CD14-positive monocyte (primary cell): ENCODE data around the gene GLI3. TPM values are rescaled to one million over a fixed set of nuclear protein-coding genes. Genes with fewer than 3 reads are reported as not detected.

Experiments
- DNase-seq, 3 donors: peaks; one replicate each; pipeline ENCODE4 v3.0.0-alpha.2; 2011 to 2022
- H2AFZ ChIP-seq: 2 replicates; pipeline ENCODE4 v1.6.0; 2012; ENCODE audit warnings: mild to moderate bottlenecking, low read depth, low read length, inconsistent platforms; ENCODE audit not compliant: insufficient read depth, poor library complexity, severe bottlenecking
- H3K27ac ChIP-seq, 2 donors: 1 replicate in 1 of 2; 2 replicates in 1 of 2; pipeline ENCODE4 v1.5.1; 2012 to 2013; ENCODE audit warnings: low read length in 2 of 2, control low read depth in 1 of 2, inconsistent platforms in 1 of 2, low read depth in 1 of 2, mild to moderate bottlenecking in 1 of 2
- H3K27me3 ChIP-seq, 2 donors: one replicate each; pipeline versions ENCODE4 v1.6.0 to v1.6.1; 2011 to 2013; ENCODE audit warnings: low read length in 2 of 2; ENCODE audit not compliant: control insufficient read depth in 2 of 2, insufficient read depth in 2 of 2
- H3K36me3 ChIP-seq, 2 donors: replicated peaks in 1 of 2; 1 replicate in 1 of 2; 2 replicates in 1 of 2; pipeline versions ENCODE4 v1.5.1 to v1.6.1; 2012 to 2013; ENCODE audit warnings: low read length in 2 of 2, control low read depth in 1 of 2, inconsistent platforms in 1 of 2, mild to moderate bottlenecking in 1 of 2; ENCODE audit not compliant: insufficient read depth in 2 of 2, control insufficient read depth in 1 of 2
- H3K4me1 ChIP-seq, 2 donors: 1 replicate in 1 of 2; 2 replicates in 1 of 2; pipeline versions ENCODE4 v1.5.1 to v1.6.1; 2012 to 2013; ENCODE audit warnings: low read length in 2 of 2, control low read depth in 1 of 2, inconsistent platforms in 1 of 2, mild to moderate bottlenecking in 1 of 2, moderate library complexity in 1 of 2; ENCODE audit not compliant: insufficient read depth in 2 of 2, control insufficient read depth in 1 of 2
- H3K4me2 ChIP-seq: replicated peaks from 2 replicates; pipeline ENCODE3; 2012; ENCODE audit warnings: low read length, moderate library complexity, mild to moderate bottlenecking; ENCODE audit not compliant: poor library complexity, severe bottlenecking; ENCODE audit errors: extremely low read depth
- H3K4me3 ChIP-seq, 3 experiments: fragments of 200-600 bp in 1 of 3; sonication (generic) in 1 of 3; replicated peaks in 1 of 3; 1 replicate in 2 of 3; 2 replicates in 1 of 3; pipeline ENCODE4 v1.5.1; 2011 to 2013; ENCODE audit warnings: low read length in 3 of 3, mild to moderate bottlenecking in 3 of 3, control low read depth in 2 of 3, low read depth in 2 of 3, inconsistent platforms in 1 of 3, moderate library complexity in 1 of 3
- H3K79me2 ChIP-seq: 2 replicates; pipeline ENCODE4 v1.6.0; 2012; ENCODE audit warnings: mild to moderate bottlenecking, control low read depth, inconsistent platforms, low read length, moderate library complexity; ENCODE audit not compliant: insufficient read depth
- H3K9ac ChIP-seq: 2 replicates; pipeline ENCODE4 v1.6.0; 2017; ENCODE audit warnings: low read length, mild to moderate bottlenecking; ENCODE audit not compliant: insufficient read depth, poor library complexity, severe bottlenecking
- H3K9me3 ChIP-seq, 2 donors: replicated peaks in 1 of 2; 1 replicate in 1 of 2; 2 replicates in 1 of 2; pipeline versions ENCODE4 v1.5.1 to v1.6.1; 2012 to 2013; ENCODE audit warnings: low read length in 2 of 2, control low read depth in 1 of 2; ENCODE audit not compliant: control insufficient read depth in 1 of 2, insufficient read depth in 1 of 2
- H4K20me1 ChIP-seq: 2 replicates; pipeline ENCODE4 v1.6.0; 2012; ENCODE audit warnings: mild to moderate bottlenecking, low read length, control low read depth, moderate library complexity; ENCODE audit not compliant: insufficient read depth
- H3K27ac Mint-ChIP-seq, 7 donors: one replicate each; pipeline ENCODE4 v1.8.0; 2020; ENCODE audit warnings: mild to moderate bottlenecking in 7 of 7, mixed read lengths in 7 of 7, moderate library complexity in 6 of 7, inconsistent platforms in 2 of 7
- H3K27me3 Mint-ChIP-seq, 3 donors: one replicate each; pipeline ENCODE4 v1.8.0; 2021 to 2022; ENCODE audit warnings: low read depth in 3 of 3, mild to moderate bottlenecking in 3 of 3, mixed read lengths in 3 of 3, moderate library complexity in 3 of 3, inconsistent platforms in 1 of 3
- H3K36me3 Mint-ChIP-seq, 2 donors: one replicate each; pipeline ENCODE4 v1.8.0; 2020; ENCODE audit warnings: mixed read lengths in 2 of 2, inconsistent platforms in 1 of 2, mild to moderate bottlenecking in 1 of 2
- H3K4me1 Mint-ChIP-seq: one replicate; pipeline ENCODE4 v1.8.0; 2020; ENCODE audit warnings: mild to moderate bottlenecking, mixed read lengths
- H3K4me3 Mint-ChIP-seq, 2 donors: one replicate each; pipeline ENCODE4 v1.8.0; 2020; ENCODE audit warnings: mild to moderate bottlenecking in 2 of 2, mixed read lengths in 2 of 2, moderate library complexity in 1 of 2
- H3K9me3 Mint-ChIP-seq, 7 donors: one replicate each; pipeline ENCODE4 v1.8.0; 2020 to 2022; ENCODE audit warnings: mixed read lengths in 7 of 7, mild to moderate bottlenecking in 6 of 7, moderate library complexity in 6 of 7, inconsistent platforms in 2 of 7
- WGBS: methylation state at CpG from one replicate; pipeline ENCODE4 v1.1.5; 2013; ENCODE audit warnings: missing lambda C conversion rate; ENCODE audit not compliant: insufficient coverage; 5-methylcytosine and 5-hydroxymethylcytosine counted together
- intact Hi-C, 2 donors: fragments of 100-400 bp; cut with micrococcal nuclease; formaldehyde crosslinking; loops; one replicate each; pipeline versions ENCODE4 v1.15.0 to v1.15.1; 2023
- polyA plus RNA-seq, 3 donors: library from polyadenylated mRNA; depleted of rRNA in 1 of 3; unstranded in 2 of 3; stranded (reverse) in 1 of 3; fragments of 300-500 nt in 2 of 3; fragments of >200 nt in 1 of 3; fragmentation: Illumina TruSeq in 2 of 3; gene quantifications; 1 replicate in 2 of 3; 2 replicates in 1 of 3; pipeline ENCODE4 v1.2.3, GENCODE V29; 2012 to 2021
- TF ChIP-seq, protein P1 (sequence below): fragments of 200-600 bp; IDR thresholded peaks from one replicate; pipeline ENCODE4 v1.8.0; 2022; ENCODE audit warnings: antibody characterized with exemption, mild to moderate bottlenecking

Gene GLI3
- polyA plus RNA-seq, 3 donors: not detected

DNA sequence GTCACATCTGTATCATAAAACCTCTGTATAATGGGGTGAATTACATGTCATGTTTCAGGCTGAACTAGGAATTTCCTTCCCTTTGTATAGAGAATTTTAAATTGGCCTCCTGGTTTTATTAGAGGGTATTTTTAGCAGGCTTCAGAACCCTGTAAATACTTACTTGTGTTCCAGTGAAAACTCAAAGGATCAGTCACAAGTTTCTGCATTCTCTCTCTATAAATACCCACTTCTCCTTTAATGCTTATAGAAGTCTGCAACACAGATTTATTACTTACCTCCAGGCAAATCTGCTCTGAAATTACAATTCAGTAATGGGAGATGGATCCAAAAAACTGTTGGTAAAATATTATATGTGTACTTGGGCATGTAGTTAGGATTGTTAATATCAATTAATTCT, 161.6 kb downstream of the GLI3 start:
- H3K36me3 ChIP-seq: no peaks in the 10 kb centered on the region
- no peaks in the 10 kb centered on the region for H4K20me1 ChIP-seq
- no peaks in the 10 kb centered on the region for H3K27me3 ChIP-seq
- H3K4me1 ChIP-seq: no peaks in the 10 kb centered on the region
- Mint-ChIP-seq H3K9me3 (peaks cover 0 to 2% (median 0%) of the 10 kb centered on the region in 7 donors), H3K27me3 (peaks cover 0 to 3% (median 2%) of the 10 kb centered on the region in 3 donors), H3K4me3 (no peak overlapping the region), H3K4me1 (no peaks in the 10 kb centered on the region), H3K27ac (no peak overlapping the region), H3K36me3 (no peaks in the 10 kb centered on the region)
- no peak overlapping the region for H3K9ac ChIP-seq
- H3K79me2 ChIP-seq: no peaks in the 10 kb centered on the region
- no peak overlapping the region for H3K4me3 ChIP-seq
- H3K4me2 ChIP-seq: no peak overlapping the region
- TF ChIP-seq, protein P1, sequence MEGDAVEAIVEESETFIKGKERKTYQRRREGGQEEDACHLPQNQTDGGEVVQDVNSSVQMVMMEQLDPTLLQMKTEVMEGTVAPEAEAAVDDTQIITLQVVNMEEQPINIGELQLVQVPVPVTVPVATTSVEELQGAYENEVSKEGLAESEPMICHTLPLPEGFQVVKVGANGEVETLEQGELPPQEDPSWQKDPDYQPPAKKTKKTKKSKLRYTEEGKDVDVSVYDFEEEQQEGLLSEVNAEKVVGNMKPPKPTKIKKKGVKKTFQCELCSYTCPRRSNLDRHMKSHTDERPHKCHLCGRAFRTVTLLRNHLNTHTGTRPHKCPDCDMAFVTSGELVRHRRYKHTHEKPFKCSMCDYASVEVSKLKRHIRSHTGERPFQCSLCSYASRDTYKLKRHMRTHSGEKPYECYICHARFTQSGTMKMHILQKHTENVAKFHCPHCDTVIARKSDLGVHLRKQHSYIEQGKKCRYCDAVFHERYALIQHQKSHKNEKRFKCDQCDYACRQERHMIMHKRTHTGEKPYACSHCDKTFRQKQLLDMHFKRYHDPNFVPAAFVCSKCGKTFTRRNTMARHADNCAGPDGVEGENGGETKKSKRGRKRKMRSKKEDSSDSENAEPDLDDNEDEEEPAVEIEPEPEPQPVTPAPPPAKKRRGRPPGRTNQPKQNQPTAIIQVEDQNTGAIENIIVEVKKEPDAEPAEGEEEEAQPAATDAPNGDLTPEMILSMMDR: no peak
- intact Hi-C loops: no loop called here
- no peak overlapping the region for H3K27ac ChIP-seq
- H2AFZ ChIP-seq: no peak overlapping the region
- DNase-seq: no peak
- no peaks in the 10 kb centered on the region for H3K9me3 ChIP-seq

DNA sequence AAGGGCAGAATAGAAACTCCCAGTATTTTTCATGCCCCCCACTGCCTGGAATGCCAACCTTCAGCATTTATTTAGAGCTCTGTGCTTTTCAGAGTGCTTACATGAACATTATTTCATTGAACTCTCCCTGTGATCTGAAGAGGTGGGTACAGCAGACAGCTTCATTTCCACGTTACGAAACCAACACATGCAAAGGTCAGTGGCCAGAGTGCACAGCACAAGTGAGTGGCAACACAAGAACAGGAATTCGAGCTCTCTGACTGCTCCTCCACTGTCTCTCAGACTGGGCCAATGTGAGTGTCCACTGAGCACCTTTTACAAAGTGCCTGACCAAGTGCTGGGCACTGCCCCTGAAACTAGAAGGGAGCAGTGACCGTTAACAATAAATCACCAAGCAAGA, 162.9 kb downstream of the GLI3 start:
- no peaks in the 10 kb centered on the region for H3K36me3 Mint-ChIP-seq
- H3K27me3 Mint-ChIP-seq: peaks cover 0 to 3% (median 2%) of the 10 kb centered on the region in 3 donors
- intact Hi-C loops: no loop called here
- H3K4me3 Mint-ChIP-seq: no peak overlapping the region
- no peak overlapping the region for H3K27ac ChIP-seq
- H3K9ac ChIP-seq: no peak overlapping the region
- no peaks in the 10 kb centered on the region for H3K36me3 ChIP-seq
- no peak overlapping the region for H3K27ac Mint-ChIP-seq
- no peak overlapping the region for H3K4me2 ChIP-seq
- TF ChIP-seq, protein P1: no peak
- H3K9me3 Mint-ChIP-seq: peaks cover 0 to 2% (median 0%) of the 10 kb centered on the region in 7 donors
- H3K4me1 Mint-ChIP-seq: no peaks in the 10 kb centered on the region
- H2AFZ ChIP-seq: no peak overlapping the region
- no peaks in the 10 kb centered on the region for H4K20me1 ChIP-seq
- H3K9me3 ChIP-seq: no peaks in the 10 kb centered on the region
- no peaks in the 10 kb centered on the region for H3K79me2 ChIP-seq
- no peaks in the 10 kb centered on the region for H3K27me3 ChIP-seq
- DNase-seq: no peak
- WGBS: 78% methylated on average over 4 of the region's 4 CpGs
- H3K4me1 ChIP-seq: no peaks in the 10 kb centered on the region
- H3K4me3 ChIP-seq: no peak overlapping the region
